Liver (tissue), 9 donors: ENCODE data around the gene C1orf50. TPM values are rescaled to one million over a fixed set of nuclear protein-coding genes. Genes with fewer than 3 reads are reported as not detected.
A peak's percentile ranks its signal among the peaks of the same experiment; 100 is the strongest.

Source experiments
- DNase-seq: peaks from one replicate; pipeline ENCODE4 v3.0.0-alpha.2; 2017; ENCODE audit warnings: low spot score
- H3K27ac ChIP-seq, 2 donors: one replicate each; pipeline ENCODE4 v1.7.0; 2013; ENCODE audit warnings: inconsistent platforms in 2 of 2, low read length in 2 of 2, control low read depth in 1 of 2, low read depth in 1 of 2, mild to moderate bottlenecking in 1 of 2
- H3K27me3 ChIP-seq, 4 donors: one replicate each; pipeline versions ENCODE4 v1.6.1 to v1.7.0; 2013; ENCODE audit warnings: low read length in 3 of 4, inconsistent platforms in 1 of 4, mild to moderate bottlenecking in 1 of 4, moderate library complexity in 1 of 4; ENCODE audit not compliant: control insufficient read depth in 4 of 4, insufficient read depth in 4 of 4
- H3K36me3 ChIP-seq, 4 donors: one replicate each; pipeline versions ENCODE4 v1.6.1 to v1.7.0; 2013; ENCODE audit warnings: low read length in 3 of 4, mild to moderate bottlenecking in 3 of 4, low read depth in 1 of 4, moderate library complexity in 1 of 4; ENCODE audit not compliant: control insufficient read depth in 4 of 4, insufficient read depth in 3 of 4
- H3K4me1 ChIP-seq, 4 donors: one replicate each; pipeline versions ENCODE4 v1.6.1 to v1.7.0; 2013; ENCODE audit warnings: low read length in 3 of 4, mild to moderate bottlenecking in 3 of 4, moderate library complexity in 1 of 4; ENCODE audit not compliant: control insufficient read depth in 4 of 4, insufficient read depth in 4 of 4
- H3K4me3 ChIP-seq, 3 donors: one replicate each; pipeline versions ENCODE4 v1.6.1 to v1.7.0; 2013; ENCODE audit warnings: low read length in 3 of 3, control low read depth in 1 of 3, low read depth in 1 of 3, mild to moderate bottlenecking in 1 of 3
- H3K9ac ChIP-seq, 2 donors: one replicate each; pipeline ENCODE4 v1.7.0; 2013; ENCODE audit warnings: low read length in 2 of 2, mild to moderate bottlenecking in 2 of 2, moderate library complexity in 2 of 2, control low read depth in 1 of 2, low read depth in 1 of 2
- H3K9me3 ChIP-seq, 4 donors: one replicate each; pipeline versions ENCODE4 v1.6.1 to v1.7.0; 2013; ENCODE audit warnings: low read length in 3 of 4; ENCODE audit not compliant: control insufficient read depth in 4 of 4
- CTCF ChIP-seq: fragments of 150-350 bp; IDR thresholded peaks from 2 replicates; pipeline ENCODE4 v1.5.1; 2017; ENCODE audit warnings: improper control_type of control experiment, low read depth, low read length; ENCODE audit not compliant: missing input control
- EGR1 ChIP-seq, 2 donors: IDR thresholded peaks; 2 replicates each; pipeline ENCODE4 v1.6.1; 2016 to 2018; ENCODE audit warnings: antibody characterized with exemption in 2 of 2, low read depth in 2 of 2
- FOXA1 ChIP-seq: IDR thresholded peaks from 2 replicates; pipeline ENCODE4 v1.6.1; 2016; ENCODE audit warnings: antibody characterized with exemption
- FOXA2 ChIP-seq: IDR thresholded peaks from 2 replicates; pipeline ENCODE4 v1.6.1; 2016; ENCODE audit warnings: antibody characterized with exemption
- GABPA ChIP-seq, 2 donors: IDR thresholded peaks in 1 of 2; conservative IDR thresholded peaks in 1 of 2; 2 replicates each; pipeline ENCODE4 v1.6.1; 2016; ENCODE audit warnings: antibody characterized with exemption in 2 of 2, mild to moderate bottlenecking in 1 of 2, moderate library complexity in 1 of 2
- HNF4A ChIP-seq, 2 donors: conservative IDR thresholded peaks; 2 replicates each; pipeline ENCODE4 v1.6.1; 2016; ENCODE audit warnings: antibody characterized with exemption in 2 of 2, mild to moderate bottlenecking in 2 of 2
- JUND ChIP-seq, 2 donors: IDR thresholded peaks; 2 replicates each; pipeline ENCODE4 v1.6.1; 2016; ENCODE audit warnings: antibody characterized with exemption in 2 of 2
- NR2F2 ChIP-seq: IDR thresholded peaks from 2 replicates; pipeline ENCODE4 v1.6.1; 2016; ENCODE audit warnings: antibody characterized with exemption
- RAD21 ChIP-seq, 2 donors: IDR thresholded peaks; 2 replicates each; pipeline ENCODE4 v1.6.1; 2016; ENCODE audit warnings: antibody characterized with exemption in 2 of 2, mild to moderate bottlenecking in 2 of 2
- RXRA ChIP-seq, 2 donors: IDR thresholded peaks; 2 replicates each; pipeline ENCODE4 v1.6.1; 2017 to 2018; ENCODE audit warnings: antibody characterized with exemption in 2 of 2, mild to moderate bottlenecking in 1 of 2
- SP1 ChIP-seq: IDR thresholded peaks from 2 replicates; pipeline ENCODE4 v1.6.1; 2018; ENCODE audit warnings: antibody characterized with exemption, mild to moderate bottlenecking
- YY1 ChIP-seq: IDR thresholded peaks from 2 replicates; pipeline ENCODE4 v1.6.1; 2016; ENCODE audit warnings: antibody characterized with exemption, mild to moderate bottlenecking
- ZBTB33 ChIP-seq: IDR thresholded peaks from 2 replicates; pipeline ENCODE4 v1.6.1; 2016; ENCODE audit warnings: antibody characterized with exemption
- WGBS: extraction: QIAGEN DNeasy Blood & Tissue Kit; methylation state at CpG from one replicate; pipeline ENCODE4 v1.1.7; 2013; 5-methylcytosine and 5-hydroxymethylcytosine counted together
- polyA plus RNA-seq, 2 donors: library from polyadenylated mRNA; stranded (reverse) in 1 of 2; unstranded in 1 of 2; fragments of 200-250 nt in 1 of 2; fragments of >200 nt in 1 of 2; fragmentation: Nextera tagmentation in 1 of 2; extraction: Ambion mirVana in 1 of 2; gene quantifications; one replicate each; pipeline versions ENCODE4 v1.2.1 to v1.2.3, GENCODE V29; 2013 to 2015
- total RNA-seq, 2 donors: library from RNA; depleted of rRNA; stranded (reverse); fragments of >200 nt; gene quantifications; one replicate each; pipeline ENCODE4 v1.2.3, GENCODE V29; 2014
- TF ChIP-seq, protein P1 (sequence below): IDR thresholded peaks from 2 replicates; pipeline ENCODE4 v1.6.1; 2016; ENCODE audit warnings: antibody characterized with exemption
- TF ChIP-seq, protein P2 (sequence below): IDR thresholded peaks from 2 replicates; pipeline ENCODE4 v1.6.1; 2016; ENCODE audit warnings: antibody characterized with exemption
- donor health status: healthy.
- donor health status: healthy.
- donor health status: healthy.
- donor health status: healthy.
- donor health status: healthy.

The C1orf50 gene
- total and polyA plus RNA-seq, 4 donors: 2.6 to 5.8 (median 3.5) TPM

DNA sequence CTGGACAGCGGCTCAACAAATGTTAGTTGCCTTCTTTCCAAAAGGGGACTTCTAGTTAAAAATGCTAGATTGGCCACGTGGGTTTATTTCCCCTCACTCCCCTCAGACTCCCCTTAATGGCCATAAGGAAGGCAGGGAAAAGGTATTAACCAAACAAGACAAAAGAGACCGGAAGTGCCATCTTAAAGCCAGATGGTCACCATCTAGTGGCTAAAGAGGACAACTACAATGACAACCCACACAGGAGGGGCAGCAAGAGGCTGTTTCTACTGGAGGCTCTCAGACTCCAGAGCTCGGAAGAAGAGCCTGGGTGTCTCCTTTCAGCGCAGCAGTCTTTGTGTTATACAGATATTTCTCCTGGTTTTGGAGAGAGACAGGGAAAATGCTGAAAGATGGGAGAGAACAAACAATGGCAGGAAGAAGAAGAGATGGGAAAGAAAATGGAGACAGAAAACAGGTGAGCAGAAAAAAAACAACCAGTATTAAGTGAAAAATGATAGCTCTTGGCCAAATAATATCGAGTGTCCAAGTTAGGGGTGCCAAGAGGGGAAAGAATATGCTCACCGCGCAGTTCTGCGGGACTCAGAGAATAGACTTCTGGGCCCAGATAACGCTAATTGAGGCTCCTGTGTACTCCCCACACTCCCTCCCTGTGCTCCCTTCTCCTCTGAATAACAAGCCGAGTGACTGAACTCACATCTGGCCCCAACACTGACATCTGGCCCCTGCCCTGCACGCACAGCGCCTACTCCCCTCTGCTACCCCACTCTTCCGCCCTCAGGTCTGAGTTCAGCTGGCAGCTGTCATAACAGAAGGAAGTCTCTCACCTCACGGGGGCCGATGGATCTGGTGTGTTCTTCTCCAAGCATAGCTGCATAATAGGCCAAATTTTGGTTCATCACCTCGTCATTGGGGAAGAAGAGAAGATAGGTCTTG, 9.8 kb upstream of the C1orf50 start:
- DNase-seq: no peak
- WGBS: 81% methylated on average over 17 of the region's 17 CpGs
- no peaks in the 10 kb centered on the region for H3K4me1 ChIP-seq

GRCh38 chr1:42757892-42758275, 9.2 kb upstream of the C1orf50 start:
- H3K27me3 ChIP-seq: no peaks in the 10 kb centered on the region
- H3K27ac ChIP-seq: no peak overlapping the region
- no peak for DNase-seq
- no peaks in the 10 kb centered on the region for H3K4me1 ChIP-seq
- H3K9ac ChIP-seq: no peak overlapping the region
- H3K4me3 ChIP-seq: no peak overlapping the region
- no peaks in the 10 kb centered on the region for H3K9me3 ChIP-seq
- peaks cover 13 to 59% (median 37%) of the 10 kb centered on the region in 4 donors for H3K36me3 ChIP-seq
- TF ChIP-seq FOXA2 (no peak), HNF4A (conservative IDR thresholded peaks at IDR 0.05) (no peak), ZBTB33 (no peak), SP1 (no peak), NR2F2 (no peak), RXRA (IDR thresholded peaks at IDR 0.05) (no peak), GABPA (IDR thresholded peaks at IDR 0.05 in 1 of 2, conservative IDR thresholded peaks at IDR 0.05 in 1 of 2) (no peak), FOXA1 (no peak), EGR1 (IDR thresholded peaks at IDR 0.05; ENCODE audit: low read depth in 2 of 2) (no peak), RAD21 (IDR thresholded peaks at IDR 0.05) (no peak), CTCF (no peak), JUND (IDR thresholded peaks at IDR 0.05) (no peak)
- TF ChIP-seq, protein P1, sequence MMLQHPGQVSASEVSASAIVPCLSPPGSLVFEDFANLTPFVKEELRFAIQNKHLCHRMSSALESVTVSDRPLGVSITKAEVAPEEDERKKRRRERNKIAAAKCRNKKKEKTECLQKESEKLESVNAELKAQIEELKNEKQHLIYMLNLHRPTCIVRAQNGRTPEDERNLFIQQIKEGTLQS: no peak
- TF ChIP-seq, protein P2, sequence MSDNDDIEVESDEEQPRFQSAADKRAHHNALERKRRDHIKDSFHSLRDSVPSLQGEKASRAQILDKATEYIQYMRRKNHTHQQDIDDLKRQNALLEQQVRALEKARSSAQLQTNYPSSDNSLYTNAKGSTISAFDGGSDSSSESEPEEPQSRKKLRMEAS: no peak

More for the DNA sequence above, 9.8 kb upstream of the C1orf50 start:
- peak; percentile 64 for TF ChIP-seq CTCF
- TF ChIP-seq GABPA (IDR thresholded peaks at IDR 0.05 in 1 of 2, conservative IDR thresholded peaks at IDR 0.05 in 1 of 2): peak; percentile 41 to 42
- TF ChIP-seq FOXA2: no peak
- no peak for TF ChIP-seq RXRA (IDR thresholded peaks at IDR 0.05)
- TF ChIP-seq RAD21 (IDR thresholded peaks at IDR 0.05): peak; percentile 74 to 83
- TF ChIP-seq, protein P2: no peak
- TF ChIP-seq ZBTB33: no peak
- TF ChIP-seq YY1: no peak
- TF ChIP-seq JUND (IDR thresholded peaks at IDR 0.05): no peak
- Histone ChIP-seq H3K9me3 (no peaks in the 10 kb centered on the region), H3K27ac (no peak overlapping the region), H3K4me3 (no peak overlapping the region), H3K27me3 (no peaks in the 10 kb centered on the region), H3K9ac (no peak overlapping the region), H3K36me3 (peaks cover 16 to 66% (median 43%) of the 10 kb centered on the region in 4 donors)
